IPS-20b (cell line): ENCODE measurements around the gene OS9.

Source experiments
- H3K27ac ChIP-seq: one replicate; pipeline ENCODE4 v1.5.1; 2013; ENCODE audit warnings: low read length
- H3K27me3 ChIP-seq: 2 replicates; pipeline ENCODE4 v1.6.1; 2013; ENCODE audit warnings: mild to moderate bottlenecking, low read length, inconsistent platforms; ENCODE audit not compliant: insufficient read depth
- H3K36me3 ChIP-seq: 2 replicates; pipeline ENCODE4 v1.6.1; 2013; ENCODE audit warnings: low read depth, mild to moderate bottlenecking, inconsistent platforms, low read length, moderate library complexity; ENCODE audit not compliant: insufficient read depth
- H3K4me1 ChIP-seq: 2 replicates; pipeline ENCODE4 v1.6.1; 2013; ENCODE audit warnings: mild to moderate bottlenecking, control low read depth, inconsistent platforms, low read length, moderate library complexity; ENCODE audit not compliant: insufficient read depth
- H3K4me3 ChIP-seq: 2 replicates; pipeline ENCODE4 v1.5.1; 2013; ENCODE audit warnings: mild to moderate bottlenecking, low read length, inconsistent platforms
- H3K9ac ChIP-seq: 2 replicates; pipeline ENCODE4 v1.6.1; 2013; ENCODE audit warnings: low read depth, mild to moderate bottlenecking, inconsistent platforms, low read length, moderate library complexity
- H3K9me3 ChIP-seq: 2 replicates; pipeline ENCODE4 v1.6.1; 2013; ENCODE audit warnings: mild to moderate bottlenecking, low read depth, low read length, inconsistent platforms; ENCODE audit not compliant: insufficient read depth

OS9 gene

DNA sequence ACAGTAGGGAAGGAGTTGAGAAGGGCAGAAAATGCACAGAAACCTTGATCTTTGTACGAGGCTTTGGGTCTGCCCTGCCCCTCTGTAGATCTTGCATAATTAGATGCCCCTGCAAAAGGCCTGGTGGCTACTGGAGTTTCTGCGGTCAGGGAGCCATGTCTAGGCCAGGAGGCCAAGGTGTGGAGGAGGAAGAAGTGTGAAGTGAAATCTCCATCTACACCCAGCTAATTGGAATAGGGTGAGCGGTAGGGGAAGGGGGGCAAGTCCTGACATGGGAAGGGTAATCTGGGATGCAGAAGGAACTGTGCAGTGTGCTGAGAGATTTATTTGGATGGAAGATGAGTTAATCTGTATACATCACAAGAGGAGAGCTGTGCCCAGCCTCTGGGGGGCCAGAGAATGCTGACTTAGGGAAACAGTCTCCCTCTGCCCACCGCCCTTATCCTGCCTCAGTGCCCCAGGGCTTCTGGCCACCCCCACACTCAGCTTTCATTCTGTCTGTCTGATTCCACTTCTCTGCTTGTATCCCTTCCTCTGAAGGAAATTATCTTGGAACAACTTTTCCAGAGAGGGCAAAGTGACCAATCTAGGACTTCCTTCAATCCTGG lies 67.6 kb downstream of the OS9 start:
- no peak overlapping the region for H3K4me3 ChIP-seq
- H3K36me3 ChIP-seq: no peaks in the 10 kb centered on the region
- peaks cover 6% of the 10 kb centered on the region; the same call in 1 of the 2 replicates for H3K4me1 ChIP-seq
- H3K9ac ChIP-seq: no peak overlapping the region
- no peak overlapping the region for H3K27ac ChIP-seq
- no peaks in the 10 kb centered on the region for H3K9me3 ChIP-seq
- H3K27me3 ChIP-seq: peaks cover 72% of the 10 kb centered on the region

DNA sequence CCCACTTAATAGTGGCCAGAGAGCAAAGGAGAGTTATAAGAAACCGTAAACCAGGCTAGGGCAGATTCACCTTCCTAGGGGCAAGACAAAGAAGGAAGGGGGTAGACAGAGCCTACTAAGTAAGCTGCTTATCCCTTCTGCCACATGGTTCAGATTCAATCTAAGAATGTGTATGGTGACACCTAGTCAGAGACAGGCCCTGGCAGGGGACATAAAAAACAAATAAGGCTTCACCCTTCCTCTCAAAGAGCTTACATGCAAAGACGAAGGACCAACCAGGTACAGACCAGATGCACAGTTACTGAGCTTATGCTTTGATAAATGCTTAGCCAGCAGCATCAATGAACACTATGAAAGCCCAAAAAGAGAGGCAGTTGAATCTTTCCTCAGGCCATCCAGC lies 68.5 kb downstream of the OS9 start:
- no peak overlapping the region for H3K4me3 ChIP-seq
- peaks cover 72% of the 10 kb centered on the region for H3K27me3 ChIP-seq
- peaks cover 9% of the 10 kb centered on the region; the same call in 1 of the 2 replicates for H3K4me1 ChIP-seq
- no peaks in the 10 kb centered on the region for H3K36me3 ChIP-seq
- H3K9me3 ChIP-seq: no peaks in the 10 kb centered on the region
- no peak overlapping the region for H3K9ac ChIP-seq
- H3K27ac ChIP-seq: no peak overlapping the region

DNA sequence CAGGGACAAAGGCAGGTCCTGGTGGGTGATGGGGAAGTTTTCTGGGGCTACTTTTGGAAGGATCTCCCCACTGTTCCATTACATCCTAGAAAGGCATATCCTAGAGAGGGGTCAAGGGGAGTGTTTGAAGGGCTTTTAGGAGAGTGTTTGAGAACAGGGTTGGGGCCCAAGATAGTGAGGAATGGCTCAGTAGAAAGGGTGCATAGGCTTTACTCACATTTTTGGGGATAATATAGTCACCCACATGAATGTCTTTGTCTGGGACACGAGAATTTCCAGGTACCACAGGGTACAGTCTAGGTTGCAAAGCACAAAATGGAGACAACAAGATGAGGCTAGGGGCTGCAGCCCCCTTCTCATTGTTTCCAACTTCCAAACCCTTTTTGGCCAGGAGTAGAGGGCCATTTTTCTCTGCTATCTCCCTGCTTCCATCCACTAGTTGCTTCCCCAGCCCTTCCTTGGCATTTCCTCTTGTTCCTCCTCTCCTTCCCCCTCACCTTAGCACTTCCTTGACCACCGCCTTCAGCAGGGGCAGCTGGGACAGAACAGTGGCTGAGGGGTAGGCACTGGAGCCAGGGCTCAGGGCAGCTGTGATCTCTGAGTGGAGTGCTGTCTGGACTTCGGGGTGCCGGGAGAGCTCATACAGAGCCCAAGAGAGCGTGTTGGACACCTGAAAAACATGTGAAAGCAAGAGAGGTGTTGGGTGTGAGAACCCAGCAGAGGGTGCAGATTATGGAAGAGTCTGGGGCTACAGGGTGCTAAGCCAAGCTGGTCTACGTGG lies 70.1 kb downstream of the OS9 start:
- Histone ChIP-seq H3K9ac (no peak overlapping the region), H3K9me3 (no peaks in the 10 kb centered on the region), H3K27me3 (peaks cover 69% of the 10 kb centered on the region), H3K4me1 (peaks cover 9% of the 10 kb centered on the region; the same call in 1 of the 2 replicates), H3K4me3 (peak overlapping the region; percentile 82; the same call in 1 of the 2 replicates), H3K27ac (no peak overlapping the region), H3K36me3 (peaks cover 14% of the 10 kb centered on the region)

DNA sequence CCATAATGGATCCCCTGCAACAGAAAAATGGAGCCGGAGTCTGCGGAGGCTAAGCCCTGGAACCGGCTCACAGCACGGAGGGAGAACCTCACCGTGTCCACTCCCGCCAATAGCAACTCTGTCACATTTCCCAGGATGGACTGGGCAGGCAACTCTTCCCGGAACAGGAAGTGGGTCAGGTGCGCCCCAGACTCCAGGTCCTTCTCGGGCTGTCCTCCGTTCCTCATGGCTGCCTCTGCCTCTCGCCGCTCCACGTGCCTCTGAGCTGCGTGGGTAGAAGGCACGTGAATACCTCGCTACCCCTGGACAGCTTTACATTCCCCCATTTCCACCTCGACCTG lies 70.7 kb downstream of the OS9 start:
- Histone ChIP-seq H3K9ac (peak overlapping the region; percentile 55; the same call in 1 of the 2 replicates), H3K9me3 (no peaks in the 10 kb centered on the region), H3K4me1 (peaks cover 9% of the 10 kb centered on the region; the same call in 1 of the 2 replicates), H3K36me3 (peaks cover 19% of the 10 kb centered on the region), H3K4me3 (peak overlapping the region; percentile 82), H3K27me3 (peaks cover 69% of the 10 kb centered on the region), H3K27ac (no peak overlapping the region)

DNA sequence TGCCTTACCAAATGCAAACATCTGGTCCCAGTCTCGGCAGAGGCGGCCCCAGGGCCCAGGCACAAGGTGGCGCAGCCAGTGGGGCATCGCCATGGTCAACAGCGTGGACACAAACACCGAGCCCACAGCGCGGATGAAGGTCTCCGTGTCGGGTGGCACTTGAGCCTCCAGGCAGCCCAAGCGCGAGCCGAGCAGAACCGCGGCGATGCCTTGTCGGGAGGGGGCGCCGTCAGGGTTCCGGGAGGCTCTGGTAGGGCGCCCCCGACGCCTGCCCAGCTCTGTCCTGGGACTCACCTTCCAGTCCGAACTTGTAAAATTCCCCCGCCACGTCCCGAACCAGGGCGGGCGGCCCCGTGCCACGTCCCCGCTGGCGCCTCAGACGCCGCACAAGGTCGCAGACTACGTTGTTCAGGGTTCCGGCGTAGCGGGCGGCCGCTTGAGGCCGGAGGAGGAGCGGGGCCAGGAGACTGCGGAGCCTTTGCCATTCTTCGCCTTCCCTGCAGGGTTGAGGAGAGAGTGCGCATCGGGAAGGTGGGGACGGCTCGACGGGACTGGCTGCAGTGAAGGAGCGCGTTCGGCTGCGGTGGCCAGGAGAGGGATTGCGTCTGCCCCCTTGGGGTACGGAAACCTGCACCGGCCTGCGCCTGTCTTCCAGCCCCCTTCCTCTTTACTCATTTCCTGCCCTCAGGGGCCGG lies 71.2 kb downstream of the OS9 start:
- Histone ChIP-seq H3K9ac (peak overlapping the region; percentile 55; the same call in 1 of the 2 replicates), H3K36me3 (peaks cover 24% of the 10 kb centered on the region), H3K4me1 (peaks cover 9% of the 10 kb centered on the region; the same call in 1 of the 2 replicates), H3K9me3 (no peaks in the 10 kb centered on the region), H3K27me3 (peaks cover 69% of the 10 kb centered on the region), H3K27ac (no peak overlapping the region), H3K4me3 (peak overlapping the region; percentile 82)

DNA sequence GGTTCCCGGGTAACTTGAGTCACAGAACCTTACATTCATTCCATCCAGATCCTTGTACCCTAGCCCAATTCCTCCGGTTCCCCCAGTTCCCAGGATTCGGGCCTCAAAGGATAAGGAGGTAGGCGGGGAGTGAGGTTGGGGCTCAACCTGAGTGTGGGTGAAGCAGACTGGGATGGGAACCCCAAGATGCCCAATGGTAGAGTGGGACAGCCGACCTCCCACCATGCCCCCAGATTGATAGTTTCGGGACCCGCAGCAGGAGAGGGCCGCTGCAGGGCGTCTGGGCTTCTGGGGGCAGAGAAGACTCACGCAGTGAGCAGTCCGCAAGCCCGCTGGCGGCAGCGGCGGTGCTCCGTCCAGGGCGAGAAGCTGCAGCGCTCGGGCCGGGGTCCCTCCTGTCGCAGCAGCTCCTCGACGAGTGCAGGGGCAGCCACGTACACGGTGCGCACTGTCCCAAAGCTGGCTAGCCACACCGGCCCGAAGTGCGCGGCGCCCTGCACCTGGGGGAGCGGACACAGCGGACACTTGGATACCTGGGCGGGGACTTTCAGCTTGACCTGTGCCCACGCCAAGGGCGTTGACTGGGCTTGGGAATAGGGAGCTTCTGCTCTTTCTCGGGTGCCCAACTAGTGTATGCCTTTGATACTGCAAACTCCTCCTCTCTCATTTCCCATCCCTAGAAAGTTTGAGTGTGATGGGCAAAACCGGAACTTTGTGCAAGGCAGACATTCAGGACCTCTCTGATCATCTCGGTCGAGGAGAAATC lies 71.9 kb downstream of the OS9 start:
- peak overlapping the region; percentile 82 for H3K4me3 ChIP-seq
- no peak overlapping the region for H3K9ac ChIP-seq

DNA sequence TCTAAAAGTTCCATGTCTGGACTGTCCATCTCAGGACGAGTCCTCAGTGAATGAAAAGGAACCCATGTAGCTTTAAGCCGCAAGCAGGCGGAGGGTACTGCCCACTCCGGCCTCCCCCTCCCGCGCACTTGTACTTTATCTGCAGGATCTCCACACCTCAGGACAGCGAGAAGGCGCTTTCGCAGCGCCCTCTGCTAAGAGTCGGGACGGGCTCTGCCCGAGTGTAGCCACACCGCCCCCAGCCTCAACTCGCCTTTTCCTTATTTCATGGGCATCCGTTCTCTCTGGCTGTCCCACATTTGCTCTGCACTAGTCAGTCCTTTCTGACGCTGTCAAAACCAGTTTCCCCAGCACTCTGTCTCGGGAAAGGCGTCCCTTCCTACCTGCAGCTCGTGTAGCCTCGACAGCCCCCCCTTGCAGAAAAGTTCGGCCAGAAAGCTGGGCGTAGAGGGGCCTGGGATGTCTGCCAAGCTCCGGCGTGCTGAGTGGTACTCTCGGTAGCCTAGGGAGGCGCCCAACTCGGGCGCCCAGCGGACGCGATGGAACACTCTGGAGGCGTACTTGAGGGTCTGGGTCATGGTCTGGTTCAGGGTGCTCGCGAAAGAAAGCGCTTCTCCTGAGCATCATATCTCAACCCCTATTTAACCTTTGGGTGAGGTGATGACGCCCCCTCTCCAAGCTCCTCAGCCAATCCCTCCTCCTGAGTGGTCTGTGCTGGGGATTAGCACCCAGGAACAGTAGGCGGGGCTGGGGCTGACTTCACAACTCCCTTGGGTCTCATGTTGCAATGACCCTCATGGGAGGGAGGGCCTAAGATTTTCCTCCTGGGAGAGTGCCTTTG lies 72.8 kb downstream of the OS9 start, which contains the start of gene CYP27B1:
CYP27B1 (minus strand) TSS at position 615 of the 841 bp plus-strand sequence; CDS start at position 578, 37 bp downstream.
- peaks cover 58% of the 10 kb centered on the region for H3K27me3 ChIP-seq

More for the DNA sequence above, 71.9 kb downstream of the OS9 start:
- Histone ChIP-seq H3K27ac (no peak overlapping the region), H3K36me3 (peaks cover 32% of the 10 kb centered on the region), H3K4me1 (peaks cover 9% of the 10 kb centered on the region; the same call in 1 of the 2 replicates), H3K27me3 (peaks cover 66% of the 10 kb centered on the region), H3K9me3 (no peaks in the 10 kb centered on the region)

DNA sequence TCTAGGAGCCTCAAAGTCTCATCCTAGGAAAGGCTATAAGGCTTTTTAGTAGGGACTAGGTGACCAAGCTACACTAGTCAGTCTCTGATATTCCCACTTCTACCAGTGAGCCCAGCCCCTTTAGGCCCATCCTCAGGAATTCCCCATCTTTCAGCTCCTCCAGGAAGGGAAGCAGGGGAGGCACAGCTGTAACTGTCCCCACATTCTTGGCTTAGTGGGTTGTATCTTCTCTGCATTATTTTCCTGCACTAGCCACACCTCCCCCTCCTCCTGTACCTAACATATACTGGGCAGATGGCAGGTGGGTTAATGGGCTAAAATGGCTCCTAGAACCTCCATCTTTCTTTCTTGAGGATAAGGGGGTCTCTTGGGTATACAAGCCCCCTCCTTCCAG lies 73.4 kb downstream of the OS9 start:
- peaks cover 9% of the 10 kb centered on the region; the same call in 1 of the 2 replicates for H3K4me1 ChIP-seq
- H3K27ac ChIP-seq: no peak overlapping the region
- no peaks in the 10 kb centered on the region for H3K9me3 ChIP-seq
- peaks cover 34% of the 10 kb centered on the region for H3K36me3 ChIP-seq
- H3K9ac ChIP-seq: peak overlapping the region; percentile 33; the same call in 1 of the 2 replicates
- H3K4me3 ChIP-seq: peak overlapping the region; percentile 82; the same call in 1 of the 2 replicates
- peaks cover 57% of the 10 kb centered on the region for H3K27me3 ChIP-seq

More for the DNA sequence above, 72.8 kb downstream of the OS9 start, which contains the start of gene CYP27B1:
- Histone ChIP-seq H3K4me3 (peak within 1 kb of the TSS; percentile 82), H3K36me3 (peaks cover 34% of the 10 kb centered on the region), H3K9me3 (no peaks in the 10 kb centered on the region), H3K27ac (no peak within 1 kb of the TSS), H3K9ac (peak within 1 kb of the TSS; percentile 33; the same call in 1 of the 2 replicates), H3K4me1 (peaks cover 9% of the 10 kb centered on the region; the same call in 1 of the 2 replicates)

DNA sequence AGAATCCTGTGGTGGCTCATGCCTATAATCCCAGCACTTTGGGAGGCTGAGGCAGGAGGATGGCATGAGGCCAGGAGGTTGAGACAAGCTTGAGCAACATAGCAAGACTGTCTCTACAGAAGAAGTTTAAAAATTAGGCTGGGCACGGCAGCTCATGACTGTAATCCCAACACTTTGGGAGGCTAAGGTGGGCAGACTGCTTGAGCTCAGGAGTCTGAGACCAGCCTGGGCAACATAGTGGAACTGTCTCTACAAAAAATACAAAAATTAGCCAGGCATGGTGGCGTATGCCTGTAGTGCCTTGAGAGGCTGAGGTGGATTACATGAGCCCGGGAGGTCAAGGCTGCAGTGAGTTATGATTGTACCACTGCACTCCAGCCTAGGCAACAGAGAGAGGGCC lies 73.9 kb downstream of the OS9 start:
- no peaks in the 10 kb centered on the region for H3K9me3 ChIP-seq
- H3K27me3 ChIP-seq: peaks cover 53% of the 10 kb centered on the region
- peaks cover 9% of the 10 kb centered on the region; the same call in 1 of the 2 replicates for H3K4me1 ChIP-seq
- no peak overlapping the region for H3K27ac ChIP-seq
- H3K9ac ChIP-seq: no peak overlapping the region; the same call in 1 of the 2 replicates
- H3K4me3 ChIP-seq: no peak overlapping the region
- H3K36me3 ChIP-seq: peaks cover 34% of the 10 kb centered on the region

DNA sequence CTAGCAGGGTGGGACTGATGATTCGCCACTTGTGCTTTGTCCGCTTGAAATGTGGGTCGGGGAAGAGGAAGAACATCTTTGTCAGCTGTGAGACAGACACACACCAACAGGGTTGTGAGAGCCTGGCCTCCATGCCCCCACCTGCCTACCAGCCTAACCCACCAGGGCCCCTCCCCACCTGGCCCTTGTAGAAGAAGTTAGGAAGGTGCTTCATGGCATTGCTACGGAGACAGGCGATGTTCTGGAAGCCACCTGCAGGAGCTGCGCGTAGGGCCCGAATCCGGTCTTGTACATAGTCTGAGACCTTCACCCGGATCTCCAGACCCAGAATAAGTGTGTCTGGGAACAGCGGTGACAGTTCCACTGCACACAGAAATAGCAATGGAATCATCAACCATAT lies 75.7 kb downstream of the OS9 start:
- no peak overlapping the region for H3K9ac ChIP-seq
- no peak overlapping the region for H3K4me3 ChIP-seq
- peaks cover 34% of the 10 kb centered on the region for H3K36me3 ChIP-seq
- peaks cover 44% of the 10 kb centered on the region for H3K27me3 ChIP-seq
- no peaks in the 10 kb centered on the region for H3K9me3 ChIP-seq
- no peak overlapping the region for H3K27ac ChIP-seq
- peaks cover 9% of the 10 kb centered on the region; the same call in 1 of the 2 replicates for H3K4me1 ChIP-seq
